ENCODE measurements around the gene CALHM1.
"Not testable (repeated sequence)": the region's sequence is repeated elsewhere in the genome, so short reads cannot be mapped to it uniquely, and the experiment has no call there.

CALHM1 gene

GRCh38 chr10:103458720-103459119 is at the start of gene CALHM1:
TSS of gene CALHM1 (minus strand) at chr10:103458900. CDS start at chr10:103458751, 149 bp downstream.
- no peak for DNase-seq

GRCh38 chr10:103507235-103508191 is 48.8 kb upstream of the CALHM1 start:
- no peak for DNase-seq

GRCh38 chr10:103506061-103506460 is 47.4 kb upstream of the CALHM1 start:
- DNase-seq: no peak

- peak; percentile 46 for DNase-seq
Observed at GRCh38 chr10:103504181-103504783, 45.6 kb upstream of the CALHM1 start.

- not testable (repeated sequence) for DNase-seq
Observed at GRCh38 chr10:103503777-103504176, 45.1 kb upstream of the CALHM1 start.

- no peak for DNase-seq
Observed at GRCh38 chr10:103502849-103503660, 44.4 kb upstream of the CALHM1 start.

GRCh38 chr10:103501186-103501585 is 42.5 kb upstream of the CALHM1 start:
- DNase-seq: no peak

GRCh38 chr10:103500481-103500880 is 41.8 kb upstream of the CALHM1 start:
- no peak for DNase-seq

- no peak for DNase-seq
Observed at GRCh38 chr10:103499881-103500280, 41.2 kb upstream of the CALHM1 start.

GRCh38 chr10:103498936-103499638 is 40.4 kb upstream of the CALHM1 start:
- DNase-seq: no peak

- DNase-seq: no peak
Observed at GRCh38 chr10:103497161-103497915, 38.6 kb upstream of the CALHM1 start.

- DNase-seq: no peak
Observed at GRCh38 chr10:103495321-103495720, 36.6 kb upstream of the CALHM1 start.

GRCh38 chr10:103493916-103494877 is 35.5 kb upstream of the CALHM1 start:
- DNase-seq: peak; percentile 24

- DNase-seq: no peak
Observed at GRCh38 chr10:103493362-103493915, 34.7 kb upstream of the CALHM1 start, which contains the start of gene NEURL1. TSS of gene NEURL1 (plus strand) at chr10:103493705. CDS start at chr10:103494388, 683 bp downstream.

GRCh38 chr10:103492655-103493261 is 34.1 kb upstream of the CALHM1 start:
- DNase-seq: no peak

GRCh38 chr10:103491729-103492364 is 33.1 kb upstream of the CALHM1 start:
- no peak for DNase-seq

- no peak for DNase-seq
Observed at GRCh38 chr10:103490986-103491314, 32.2 kb upstream of the CALHM1 start.

GRCh38 chr10:103487410-103487708 is 28.7 kb upstream of the CALHM1 start:
- no peak for DNase-seq

- DNase-seq: not testable (repeated sequence)
Observed at GRCh38 chr10:103486635-103487409, 28.1 kb upstream of the CALHM1 start.

Measured in CD4-positive, alpha-beta T cell treated with Interleukin-17A for 1 hour (primary cell).